HG02588 (cell line): ENCODE measurements around the gene SH3RF2.
A peak's percentile ranks its signal among the peaks of the same experiment; 100 is the strongest.

Experiments used
- ATAC-seq: cut with Tn5 transposase; IDR thresholded peaks from one replicate; pipeline ENCODE4 v1.9.1; 2021; ENCODE audit warnings: mild to moderate bottlenecking, moderate library complexity; ENCODE audit not compliant: unreplicated experiment

SH3RF2 gene

GRCh38 chr5:145920542-145921210 is 15.7 kb upstream of the SH3RF2 start:
- ATAC-seq: no peak

GRCh38 chr5:145921211-145921610 is 15.2 kb upstream of the SH3RF2 start:
- ATAC-seq: no peak

- ATAC-seq: no peak
Measured at GRCh38 chr5:145922059-145922458, 14.3 kb upstream of the SH3RF2 start.

GRCh38 chr5:145923405-145923804 is 13.0 kb upstream of the SH3RF2 start:
- no peak for ATAC-seq

- no peak for ATAC-seq
Measured at GRCh38 chr5:145924849-145925248, 11.5 kb upstream of the SH3RF2 start.

GRCh38 chr5:145925353-145925752 is 11.0 kb upstream of the SH3RF2 start:
- ATAC-seq: no peak

GRCh38 chr5:145925803-145926202 is 10.6 kb upstream of the SH3RF2 start:
- ATAC-seq: no peak

GRCh38 chr5:145931718-145932117 is 4.7 kb upstream of the SH3RF2 start:
- no peak for ATAC-seq

- no peak for ATAC-seq
Measured at GRCh38 chr5:145934276-145934675, 2.1 kb upstream of the SH3RF2 start.

GRCh38 chr5:145937432-145938250 is 1.3 kb downstream of the SH3RF2 start:
- no peak for ATAC-seq

GRCh38 chr5:145938776-145939539 is 2.6 kb downstream of the SH3RF2 start:
- ATAC-seq: no peak

- ATAC-seq: no peak
Measured at GRCh38 chr5:145939540-145940065, 3.2 kb downstream of the SH3RF2 start.

- ATAC-seq: no peak
Measured at GRCh38 chr5:145941096-145941447, 4.7 kb downstream of the SH3RF2 start.

GRCh38 chr5:145941448-145942130 is 5.2 kb downstream of the SH3RF2 start:
- ATAC-seq: no peak

- no peak for ATAC-seq
Measured at GRCh38 chr5:145942201-145942600, 5.8 kb downstream of the SH3RF2 start.

- ATAC-seq: no peak
Measured at GRCh38 chr5:145942749-145943148, 6.4 kb downstream of the SH3RF2 start.

- no peak for ATAC-seq
Measured at GRCh38 chr5:145943674-145944121, 7.3 kb downstream of the SH3RF2 start.

GRCh38 chr5:145944328-145944727 is 8.0 kb downstream of the SH3RF2 start:
- ATAC-seq: no peak

GRCh38 chr5:145945620-145946111 is 9.3 kb downstream of the SH3RF2 start:
- ATAC-seq: no peak

GRCh38 chr5:145946112-145946861 is 9.9 kb downstream of the SH3RF2 start:
- ATAC-seq: peak; percentile 91
